Measurements from ENCODE around the gene ATP6V0C.

GRCh38 chr16:2496223-2497115, 17.3 kb upstream of the ATP6V0C start:
- TF ChIP-seq CTCF (IDR thresholded peaks at IDR 0.05; ENCODE audit: low read depth, low read length, poor library complexity, severe bottlenecking) = no peak
- no peak for TF ChIP-seq EZH2phosphoT487 (IDR thresholded peaks at IDR 0.05; ENCODE audit: borderline replicate concordance, low read length)

All from DOHH2 (cell line).